ENCODE data around the gene ERG.

Gene ERG

GRCh38 chr21:38470755-38471154, 27.5 kb downstream of the ERG start:
- H3F3A ChIP-seq (ENCODE audit: low read depth) = peaks cover 8% of the 10 kb centered on the region; the same call in 1 of the 2 replicates
- H3K36me3 ChIP-seq (ENCODE audit: insufficient read depth, low read length) = peaks cover 68% of the 10 kb centered on the region
- peaks cover 100% of the 10 kb centered on the region for H3K79me2 ChIP-seq (ENCODE audit: insufficient read depth, low read length)
- no peaks in the 10 kb centered on the region for H3K9me2 ChIP-seq (replicated peaks; ENCODE audit: low read depth, low read length)
- peaks cover 56% of the 10 kb centered on the region for H3K4me1 ChIP-seq (ENCODE audit: insufficient read depth, low read length, poor library complexity, severe bottlenecking)
- no peaks in the 10 kb centered on the region; the same call in 1 of the 2 replicates for H3K9me3 ChIP-seq (ENCODE audit: insufficient read depth, low read depth, low read length)
- H3K9ac ChIP-seq (ENCODE audit: low read depth, low read length, poor library complexity, severe bottlenecking) = peak overlapping the region; percentile 50
- peaks cover 44% of the 10 kb centered on the region for H4K20me1 ChIP-seq (ENCODE audit: insufficient read depth, low read length, poor library complexity, severe bottlenecking)
- peak overlapping the region; percentile 39 for H3K4me2 ChIP-seq (ENCODE audit: low read depth, low read length, poor library complexity, severe bottlenecking)
- TF ChIP-seq CTCF (conservative IDR thresholded peaks at IDR 0.05; ENCODE audit: low read length) = no peak
- no peak for TF ChIP-seq EZH2phosphoT487 (IDR thresholded peaks at IDR 0.05; ENCODE audit: borderline replicate concordance)
- H3K4me3 ChIP-seq (ENCODE audit: low read length, poor library complexity, severe bottlenecking) = no peak overlapping the region
- H3K27me3 ChIP-seq (ENCODE audit: insufficient read depth, low read length, poor library complexity, severe bottlenecking) = no peaks in the 10 kb centered on the region
- H2AFZ ChIP-seq (ENCODE audit: low read length) = no peak overlapping the region

- H3K4me2 ChIP-seq (ENCODE audit: low read depth, low read length, poor library complexity, severe bottlenecking) = no peak overlapping the region
- H3K36me3 ChIP-seq (ENCODE audit: insufficient read depth, low read length) = peaks cover 79% of the 10 kb centered on the region
- H3K9ac ChIP-seq (ENCODE audit: low read depth, low read length, poor library complexity, severe bottlenecking) = no peak overlapping the region
- H3K4me3 ChIP-seq (ENCODE audit: low read length, poor library complexity, severe bottlenecking) = no peak overlapping the region
- H3F3A ChIP-seq (ENCODE audit: low read depth) = no peaks in the 10 kb centered on the region
- no peak overlapping the region for H2AFZ ChIP-seq (ENCODE audit: low read length)
- H4K20me1 ChIP-seq (ENCODE audit: insufficient read depth, low read length, poor library complexity, severe bottlenecking) = peaks cover 55% of the 10 kb centered on the region
- no peaks in the 10 kb centered on the region; the same call in 1 of the 2 replicates for H3K9me3 ChIP-seq (ENCODE audit: insufficient read depth, low read depth, low read length)
- no peaks in the 10 kb centered on the region for H3K9me2 ChIP-seq (replicated peaks; ENCODE audit: low read depth, low read length)
- TF ChIP-seq CTCF (conservative IDR thresholded peaks at IDR 0.05; ENCODE audit: low read length) (no peak), EZH2phosphoT487 (IDR thresholded peaks at IDR 0.05; ENCODE audit: borderline replicate concordance) (no peak)
- no peaks in the 10 kb centered on the region for H3K27me3 ChIP-seq (ENCODE audit: insufficient read depth, low read length, poor library complexity, severe bottlenecking)
- H3K79me2 ChIP-seq (ENCODE audit: insufficient read depth, low read length) = peaks cover 100% of the 10 kb centered on the region
- peaks cover 45% of the 10 kb centered on the region for H3K4me1 ChIP-seq (ENCODE audit: insufficient read depth, low read length, poor library complexity, severe bottlenecking)
Observed at GRCh38 chr21:38469642-38470041, 28.6 kb downstream of the ERG start.

- Histone ChIP-seq H3K36me3 (ENCODE audit: insufficient read depth, low read length) (peaks cover 83% of the 10 kb centered on the region), H3K9me3 (ENCODE audit: insufficient read depth, low read depth, low read length) (no peaks in the 10 kb centered on the region; the same call in 1 of the 2 replicates), H3K9me2 (replicated peaks; ENCODE audit: low read depth, low read length) (no peaks in the 10 kb centered on the region), H3K27me3 (ENCODE audit: insufficient read depth, low read length, poor library complexity, severe bottlenecking) (no peaks in the 10 kb centered on the region), H3K4me2 (ENCODE audit: low read depth, low read length, poor library complexity, severe bottlenecking) (no peak overlapping the region), H3K79me2 (ENCODE audit: insufficient read depth, low read length) (peaks cover 100% of the 10 kb centered on the region), H3K9ac (ENCODE audit: low read depth, low read length, poor library complexity, severe bottlenecking) (no peak overlapping the region), H3F3A (ENCODE audit: low read depth) (no peaks in the 10 kb centered on the region), H3K4me3 (ENCODE audit: low read length, poor library complexity, severe bottlenecking) (no peak overlapping the region), H2AFZ (ENCODE audit: low read length) (no peak overlapping the region), H3K4me1 (ENCODE audit: insufficient read depth, low read length, poor library complexity, severe bottlenecking) (peaks cover 39% of the 10 kb centered on the region), H4K20me1 (ENCODE audit: insufficient read depth, low read length, poor library complexity, severe bottlenecking) (peaks cover 58% of the 10 kb centered on the region)
- TF ChIP-seq EZH2phosphoT487 (IDR thresholded peaks at IDR 0.05; ENCODE audit: borderline replicate concordance) (no peak), CTCF (conservative IDR thresholded peaks at IDR 0.05; ENCODE audit: low read length) (no peak)
Observed at GRCh38 chr21:38468989-38469388, 29.3 kb downstream of the ERG start.
